Transverse colon (tissue), 4 donors: ENCODE measurements around the gene EID1. TPM values are rescaled to one million over a fixed set of nuclear protein-coding genes. Genes with fewer than 3 reads are reported as not detected.

Source experiments
- DNase-seq: peaks from one replicate; pipeline ENCODE4 v3.0.0-alpha.2; 2019
- H3K27ac ChIP-seq, 4 donors: fragments of 200-600 bp; sonication (generic); 2 replicates each; pipeline ENCODE4 v1.5.1; 2016 to 2018; ENCODE audit warnings: inconsistent platforms in 4 of 4
- H3K27me3 ChIP-seq: fragments of 200-600 bp; sonication (generic); 2 replicates; pipeline ENCODE4 v1.5.1; 2017; ENCODE audit warnings: inconsistent platforms
- H3K36me3 ChIP-seq, 4 donors: fragments of 200-600 bp; sonication (generic); 2 replicates each; pipeline ENCODE4 v1.5.1; 2017 to 2019; ENCODE audit warnings: inconsistent platforms in 4 of 4
- H3K4me1 ChIP-seq, 4 donors: fragments of 200-600 bp; sonication (generic); 2 replicates each; pipeline ENCODE4 v1.5.1; 2017 to 2020; ENCODE audit warnings: inconsistent platforms in 4 of 4
- H3K4me3 ChIP-seq, 4 donors: fragments of 200-600 bp; sonication (generic); 1 replicate in 1 of 4; 2 replicates in 3 of 4; pipeline versions ENCODE4 v1.5.1 to v1.6.1; 2017 to 2019; ENCODE audit warnings: inconsistent platforms in 4 of 4
- H3K9me3 ChIP-seq, 2 donors: fragments of 200-600 bp; sonication (generic); 2 replicates each; pipeline ENCODE4 v1.5.1; 2017 to 2019; ENCODE audit warnings: inconsistent platforms in 2 of 2
- CTCF ChIP-seq, 5 experiments: fragments of 200-600 bp in 3 of 5; fragments of 450-650 bp in 2 of 5; sonication (generic) in 3 of 5; IDR thresholded peaks; 1 replicate in 2 of 5; 2 replicates in 3 of 5; pipeline ENCODE4 v1.5.1; 2016 to 2017; ENCODE audit warnings: antibody characterized with exemption in 5 of 5, inconsistent platforms in 3 of 5, mild to moderate bottlenecking in 2 of 5, moderate library complexity in 1 of 5
- EP300 ChIP-seq: sonication (generic); formaldehyde crosslinking; IDR thresholded peaks from one replicate; pipeline ENCODE4 v1.6.1; 2017; ENCODE audit warnings: antibody characterized with exemption, low read depth
- POLR2A ChIP-seq: fragments of 450-650 bp; IDR thresholded peaks from one replicate; pipeline ENCODE4 v1.6.1; 2016; ENCODE audit warnings: antibody characterized with exemption, mild to moderate bottlenecking, moderate library complexity
- POLR2AphosphoS5 ChIP-seq, 3 donors: sonication (generic); formaldehyde crosslinking; IDR thresholded peaks; one replicate each; pipeline ENCODE4 v1.6.1; 2016; ENCODE audit warnings: antibody characterized with exemption in 3 of 3
- WGBS, 2 donors: methylation state at CpG; one replicate each; pipeline ENCODE4 v1.1.5; 2018; ENCODE audit warnings: low coverage in 1 of 2; 5-methylcytosine and 5-hydroxymethylcytosine counted together
- in situ Hi-C, 4 donors: fragments of 200-750 bp; cut with MboI; loops; one replicate each; pipeline versions ENCODE4 v1.15.0 to v1.15.1; 2017; ENCODE audit warnings: low sequenced_read_pairs in 3 of 4, low pct_ligation_motif_present in 1 of 4, low pct_unique_long_range_greater_than_20kb in 1 of 4
- intact Hi-C: fragments of 100-400 bp; cut with DNase I; formaldehyde crosslinking; loops from one replicate; pipeline ENCODE4 v1.15.1; 2023; ENCODE audit warnings: low total_unique reads
- total RNA-seq, 4 donors: library from RNA; depleted of rRNA; stranded (reverse); fragments of >200 nt; gene quantifications; one replicate each; pipeline ENCODE4 v1.1.0, GENCODE V29; 2016

Gene EID1
- total RNA-seq, 4 donors from 2014 or later: 44.5 to 136 (median 101) TPM

GRCh38 chr15:48888191-48888590, 10.3 kb downstream of the EID1 start:
- 78 to 80% methylated on average over 4 of the region's 4 CpGs for WGBS, 2 donors
- Histone ChIP-seq H3K27me3 (peaks cover 4% of the 10 kb centered on the region), H3K27ac (no peak overlapping the region), H3K36me3 (no peaks in the 10 kb centered on the region), H3K9me3 (no peaks in the 10 kb centered on the region), H3K4me3 (no peak overlapping the region), H3K4me1 (no peaks in the 10 kb centered on the region)
- in situ Hi-C loops (no loop called here), intact Hi-C loops (no loop called here)
- DNase-seq: no peak
- TF ChIP-seq EP300 (no peak), CTCF (IDR thresholded peaks at IDR 0.05) (no peak), POLR2AphosphoS5 (IDR thresholded peaks at IDR 0.05) (no peak), POLR2A (no peak)

GRCh38 chr15:48888836-48889235, 10.9 kb downstream of the EID1 start:
- intact Hi-C loops: no loop called here

GRCh38 chr15:48889925-48890324, 12.0 kb downstream of the EID1 start:
- in situ Hi-C loops (no loop called here), intact Hi-C loops (no loop called here)
- Histone ChIP-seq H3K4me1 (no peaks in the 10 kb centered on the region), H3K27me3 (peaks cover 4% of the 10 kb centered on the region), H3K36me3 (no peaks in the 10 kb centered on the region), H3K27ac (no peak overlapping the region), H3K9me3 (no peaks in the 10 kb centered on the region), H3K4me3 (no peak overlapping the region)
- TF ChIP-seq EP300: no peak
- TF ChIP-seq POLR2AphosphoS5 (IDR thresholded peaks at IDR 0.05): no peak
- TF ChIP-seq CTCF (IDR thresholded peaks at IDR 0.05): no peak
- TF ChIP-seq POLR2A: no peak
- no peak for DNase-seq
- WGBS, 2 donors: 85 to 100% methylated on average over 1 to 3 of the region's 3 CpGs

More at GRCh38 chr15:48888836-48889235, 10.9 kb downstream of the EID1 start:
- H3K9me3 ChIP-seq: no peaks in the 10 kb centered on the region
- DNase-seq: no peak
- peaks cover 4% of the 10 kb centered on the region for H3K27me3 ChIP-seq
- TF ChIP-seq EP300 (no peak), POLR2AphosphoS5 (IDR thresholded peaks at IDR 0.05) (no peak), POLR2A (no peak), CTCF (IDR thresholded peaks at IDR 0.05) (no peak)
- in situ Hi-C loops: no loop called here
- no peaks in the 10 kb centered on the region for H3K36me3 ChIP-seq
- peak overlapping the region; percentile 5 to 40 (median 16) for H3K27ac ChIP-seq
- 69 to 70% methylated on average over 1 of the region's 1 CpG for WGBS, 2 donors
- no peak overlapping the region for H3K4me3 ChIP-seq
- no peaks in the 10 kb centered on the region for H3K4me1 ChIP-seq

- H3K36me3 ChIP-seq: no peaks in the 10 kb centered on the region
Observed at GRCh38 chr15:48890375-48890972, 12.5 kb downstream of the EID1 start.

More at GRCh38 chr15:48890375-48890972, 12.5 kb downstream of the EID1 start:
- no peak overlapping the region for H3K27ac ChIP-seq
- no peak for DNase-seq
- intact Hi-C loops (no loop called here), in situ Hi-C loops (no loop called here)
- WGBS, 2 donors: 57 to 78% methylated on average over 10 of the region's 10 CpGs
- H3K9me3 ChIP-seq: no peaks in the 10 kb centered on the region
- peaks cover 4% of the 10 kb centered on the region for H3K27me3 ChIP-seq
- H3K4me3 ChIP-seq: no peak overlapping the region
- no peaks in the 10 kb centered on the region for H3K4me1 ChIP-seq
- TF ChIP-seq POLR2AphosphoS5 (IDR thresholded peaks at IDR 0.05): no peak
- no peak for TF ChIP-seq EP300
- TF ChIP-seq POLR2A: no peak
- TF ChIP-seq CTCF (IDR thresholded peaks at IDR 0.05): no peak
